NCI-H510A (cell line): Measurements from ENCODE around the gene IBA57.
"Not testable (repeated sequence)": the region's sequence is repeated elsewhere in the genome, so short reads cannot be mapped to it uniquely, and the experiment has no call there.

ENCODE experiments used
- DNase-seq: peaks from one replicate; lab custom pipeline; 2025; lab: John Stamatoyannopoulos, UW

IBA57 gene

DNA sequence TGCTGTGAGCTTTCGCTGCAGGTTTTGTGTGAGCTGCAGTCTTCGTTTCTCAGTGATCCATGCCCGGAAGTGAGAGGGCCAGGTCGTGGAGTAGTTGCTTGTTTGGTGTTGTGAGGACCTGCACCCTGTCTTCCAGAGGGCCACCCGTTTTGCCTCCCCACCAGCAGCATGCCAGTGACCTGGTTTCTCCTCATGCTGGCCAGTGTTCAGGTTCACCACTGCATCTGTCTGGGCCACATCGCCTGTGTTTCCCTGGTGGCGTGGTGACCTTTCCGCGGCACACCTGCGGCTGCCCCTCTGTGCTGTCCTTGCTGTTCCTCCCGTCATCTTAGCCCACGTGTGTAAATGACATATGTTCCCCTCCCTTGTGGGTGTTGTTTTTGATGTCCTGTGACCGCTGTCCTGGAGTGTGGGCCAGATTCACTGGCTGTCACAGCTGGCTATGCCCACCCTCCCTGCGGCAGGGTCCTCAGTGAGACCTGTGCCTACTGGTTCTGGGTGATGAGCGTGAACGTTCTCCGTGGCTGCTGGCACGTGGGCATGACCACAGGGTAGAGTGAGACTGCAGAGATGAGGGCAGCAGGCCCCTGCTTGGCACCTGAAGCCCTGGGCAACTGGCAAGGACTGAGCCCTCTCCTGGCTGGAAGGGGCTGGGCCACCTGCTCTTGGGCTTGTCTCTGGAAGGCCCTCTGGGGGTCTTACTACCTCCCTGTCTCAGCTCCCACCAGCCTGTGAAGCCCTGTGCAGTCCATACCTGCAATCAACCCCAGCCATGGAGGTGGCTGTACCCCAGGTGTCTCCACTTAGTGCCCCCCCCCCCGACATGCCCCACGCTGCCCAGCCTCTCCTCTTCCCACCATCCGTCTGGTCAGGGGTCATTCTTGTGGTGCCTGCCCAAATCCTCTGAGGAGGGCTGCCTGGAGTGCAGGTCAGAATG is 7.3 kb downstream of the IBA57 start:
- no peak for DNase-seq

DNA sequence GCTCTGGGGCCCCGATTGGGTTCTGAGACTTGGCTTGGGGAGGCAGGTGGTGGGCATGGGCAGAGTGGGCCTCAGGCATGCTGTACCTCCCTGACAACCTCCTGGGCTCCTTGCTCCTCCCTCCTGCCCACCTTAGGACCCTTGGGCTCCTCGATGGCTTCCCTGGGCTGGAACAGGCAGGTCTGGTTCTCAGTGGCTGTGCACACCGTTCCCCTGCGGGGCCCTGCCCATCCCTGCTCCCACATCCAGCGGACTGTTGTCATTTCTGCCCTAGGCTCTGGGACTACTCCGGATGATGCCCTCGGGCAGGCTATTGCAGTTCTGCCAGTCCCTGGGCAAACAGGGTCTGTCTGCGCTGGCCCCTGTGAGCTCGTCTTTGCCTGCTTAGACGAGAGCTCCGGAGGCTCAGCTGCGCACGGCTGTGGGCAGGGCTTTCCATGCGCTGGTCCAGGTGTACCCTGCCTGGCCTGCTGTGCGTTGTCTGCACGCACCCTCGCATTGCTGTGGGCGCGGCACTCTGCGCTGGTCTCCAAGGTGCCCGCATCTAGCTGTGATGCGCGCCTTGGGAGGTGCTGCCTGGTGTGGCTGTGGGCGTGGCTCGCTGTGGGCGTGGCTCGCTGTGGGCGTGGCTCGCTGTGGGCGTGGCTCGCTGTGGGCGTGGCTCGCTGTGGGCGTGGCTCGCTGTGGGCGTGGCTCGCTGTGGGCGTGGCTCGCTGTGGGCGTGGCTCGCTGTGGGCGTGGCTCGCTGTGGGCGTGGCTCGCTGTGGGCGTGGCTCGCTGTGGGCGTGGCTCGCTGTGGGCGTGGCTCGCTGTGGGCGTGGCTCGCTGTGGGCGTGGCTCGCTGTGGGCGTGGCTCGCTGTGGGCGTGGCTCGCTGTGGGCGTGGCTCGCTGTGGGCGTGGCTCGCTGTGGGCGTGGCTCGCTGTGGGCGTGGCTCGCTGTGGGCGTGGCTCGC is 8.2 kb downstream of the IBA57 start:
- DNase-seq, result not testable (repeated sequence)

DNA sequence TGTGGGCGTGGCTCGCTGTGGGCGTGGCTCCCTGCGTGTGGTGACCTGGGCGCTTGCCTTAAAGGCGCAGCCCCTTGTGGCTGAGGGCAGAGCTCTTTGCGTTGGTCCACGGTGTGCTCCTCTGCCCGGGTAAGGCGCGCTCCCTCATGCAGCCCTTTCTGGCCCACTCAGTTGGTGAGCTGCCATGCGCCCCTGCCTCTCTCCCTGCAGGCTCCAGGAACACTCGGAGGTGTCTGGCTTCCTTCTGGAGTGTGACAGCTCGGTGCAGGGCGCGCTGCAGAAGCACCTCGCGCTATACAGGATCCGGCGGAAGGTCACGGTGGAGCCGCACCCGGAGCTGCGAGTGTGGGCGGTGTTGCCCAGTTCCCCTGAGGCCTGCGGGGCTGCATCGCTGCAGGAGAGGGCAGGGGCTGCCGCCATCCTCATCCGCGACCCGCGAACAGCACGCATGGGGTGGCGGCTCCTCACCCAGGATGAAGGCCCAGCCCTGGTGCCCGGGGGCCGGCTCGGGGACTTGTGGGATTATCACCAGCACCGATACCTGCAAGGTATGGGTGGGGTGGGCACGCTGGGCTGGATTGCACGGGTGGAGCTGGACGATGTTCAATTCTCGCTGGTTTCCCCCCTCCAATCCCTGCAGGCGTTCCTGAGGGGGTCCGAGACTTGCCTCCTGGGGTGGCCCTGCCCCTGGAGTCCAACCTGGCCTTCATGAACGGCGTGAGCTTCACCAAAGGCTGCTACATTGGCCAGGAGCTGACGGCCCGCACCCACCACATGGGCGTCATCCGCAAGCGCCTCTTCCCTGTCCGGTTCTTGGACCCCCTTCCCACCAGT is 9.1 kb downstream of the IBA57 start:
- DNase-seq, result no peak

DNA sequence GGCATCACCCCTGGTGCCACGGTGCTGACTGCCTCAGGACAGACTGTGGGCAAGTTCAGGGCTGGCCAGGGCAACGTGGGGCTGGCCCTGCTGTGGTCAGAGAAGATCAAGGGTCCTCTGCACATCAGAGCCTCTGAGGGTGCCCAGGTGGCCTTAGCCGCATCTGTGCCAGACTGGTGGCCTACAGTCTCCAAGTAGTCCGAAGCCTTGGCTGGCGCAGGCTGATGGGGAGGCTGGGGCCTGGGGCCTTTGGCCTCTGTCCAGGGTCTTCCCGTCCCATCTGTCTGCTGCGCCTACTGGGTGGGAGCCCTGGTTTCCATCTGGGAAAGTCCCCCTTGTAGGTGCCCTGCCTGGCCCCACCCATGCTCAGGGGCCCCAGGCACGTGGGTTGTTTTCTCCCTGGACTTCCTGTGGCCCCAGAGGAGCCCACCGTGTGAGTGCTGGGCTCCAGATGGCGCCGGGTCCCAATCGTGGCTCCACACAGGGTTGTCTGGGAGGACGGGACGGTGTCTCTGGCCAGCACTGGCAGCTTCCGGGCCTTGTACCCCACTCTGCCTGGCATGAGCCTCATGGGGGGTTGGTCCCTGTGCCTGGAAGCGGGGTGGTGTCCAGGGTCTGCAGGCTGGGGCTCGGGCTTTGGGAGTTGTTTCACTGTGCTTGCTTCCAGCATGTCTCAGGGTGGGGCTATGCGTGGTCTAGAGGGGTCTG is 9.9 kb downstream of the IBA57 start:
- no peak for DNase-seq

DNA sequence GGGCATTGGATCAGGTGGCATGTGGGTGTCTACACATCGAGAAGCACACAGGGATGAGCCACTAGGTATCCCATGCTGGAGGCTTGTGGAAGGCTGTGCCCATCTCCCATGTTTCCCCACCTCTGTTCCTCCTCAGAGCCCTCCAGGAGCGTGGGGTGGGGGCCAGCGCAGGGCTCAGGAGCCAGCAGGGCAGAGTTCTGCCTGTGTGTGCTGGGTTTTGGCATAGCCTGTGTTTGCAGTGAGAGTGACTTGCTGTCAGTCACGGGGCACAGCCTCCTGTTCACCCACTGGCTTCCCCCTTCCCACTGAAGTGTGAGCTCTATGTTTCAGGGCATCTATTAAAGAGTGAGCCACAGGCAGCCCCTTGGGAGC is 10.4 kb downstream of the IBA57 start:
- DNase-seq, result no peak

DNA sequence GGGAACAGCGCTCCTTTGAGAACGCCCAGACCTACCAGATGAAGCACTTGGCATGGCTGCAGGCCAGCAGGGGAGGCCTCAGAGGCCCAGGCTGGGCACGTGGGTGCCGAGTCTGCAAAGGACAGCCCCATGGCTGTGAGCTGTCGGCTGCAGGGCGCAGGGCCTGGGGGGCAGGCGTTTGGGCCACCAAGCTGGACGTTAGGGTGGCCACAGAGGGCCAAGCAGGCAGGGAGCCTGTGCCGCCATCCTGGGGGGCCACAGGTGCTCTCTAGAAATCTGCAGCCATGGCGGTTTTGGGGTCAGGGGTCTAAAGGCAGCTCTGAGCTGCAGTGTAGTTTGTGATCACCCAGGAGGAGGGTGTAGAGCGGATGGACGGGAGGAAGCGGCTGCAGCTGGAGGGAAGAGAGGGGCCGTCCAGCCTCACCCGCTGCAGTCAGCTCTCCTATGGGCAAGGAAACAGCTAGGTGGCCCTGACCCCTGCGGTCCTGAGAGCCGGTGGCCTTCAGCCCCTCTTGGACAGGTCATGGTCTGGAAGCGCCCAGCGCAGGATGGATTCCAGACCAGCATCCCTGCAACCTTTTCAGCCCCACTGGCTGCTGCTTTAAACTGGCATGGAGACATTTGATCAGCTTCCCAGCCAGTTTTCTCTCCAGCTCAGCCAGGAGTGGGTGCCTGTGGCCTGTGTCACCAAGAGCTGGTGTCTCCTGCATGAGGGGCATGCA is 11.0 kb downstream of the IBA57 start:
- no peak for DNase-seq

DNA sequence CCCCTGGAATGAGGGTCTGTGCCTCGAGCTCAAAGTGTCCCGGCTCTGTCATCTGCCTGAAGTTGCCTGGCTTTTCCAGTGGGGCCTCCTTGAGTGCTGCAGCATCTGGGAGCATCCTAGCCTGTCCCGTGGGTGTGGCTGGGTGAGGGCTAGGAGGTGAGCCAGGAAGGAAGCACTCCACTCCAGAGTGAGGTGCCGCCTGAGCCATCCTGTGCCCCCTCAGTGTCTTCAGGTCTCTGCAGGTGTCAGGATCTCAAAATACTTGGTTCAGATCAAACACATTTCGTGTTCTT is 11.5 kb downstream of the IBA57 start:
- DNase-seq, result no peak

DNA sequence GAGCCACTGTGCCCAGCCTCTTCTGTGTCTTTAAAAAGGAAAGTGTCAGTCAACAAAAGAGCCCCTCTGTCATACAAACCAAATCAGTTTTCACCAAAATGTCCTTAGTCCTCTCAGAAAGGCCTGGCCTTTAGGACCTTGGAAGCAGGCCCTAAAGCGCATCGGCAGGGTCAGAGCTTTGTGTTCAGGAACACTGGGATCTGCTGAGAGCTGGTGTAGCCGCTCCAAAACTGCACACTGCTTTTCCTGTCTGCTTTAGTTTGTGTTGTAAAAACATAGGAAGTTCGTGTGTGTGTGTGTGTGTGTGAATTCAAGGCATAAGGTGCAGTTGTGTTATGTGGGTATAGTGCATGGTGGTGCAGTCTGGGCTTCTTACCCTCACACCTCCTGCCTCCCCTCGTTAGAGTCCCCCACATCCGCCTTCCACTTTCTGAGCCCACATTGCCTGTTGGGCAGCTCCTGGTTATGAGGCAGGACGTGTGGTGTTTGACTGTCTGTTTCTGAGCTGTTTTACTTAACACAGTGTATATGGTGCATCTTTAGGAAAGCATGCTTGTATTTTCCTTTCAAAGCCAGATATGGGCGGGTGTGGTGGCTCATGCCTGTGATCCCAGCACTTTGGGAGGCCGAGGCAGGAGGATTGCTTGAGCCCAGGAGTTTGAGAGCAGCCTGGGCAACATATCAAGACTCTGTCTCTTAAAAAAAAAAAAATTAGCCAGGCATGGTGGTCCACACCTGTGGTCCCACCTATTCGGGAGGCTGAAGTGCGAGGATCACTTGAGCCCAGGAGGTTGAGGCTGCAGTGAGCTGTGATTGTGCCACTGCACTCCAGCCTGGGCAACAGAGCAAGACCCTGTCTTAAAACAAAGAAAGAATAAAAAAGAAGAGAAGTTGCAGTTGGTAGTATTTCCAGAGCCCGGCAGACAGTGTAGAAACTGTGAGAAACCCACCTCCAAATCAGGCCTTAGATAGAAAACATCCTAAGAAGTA is 12.4 kb downstream of the IBA57 start:
- no peak for DNase-seq

DNA sequence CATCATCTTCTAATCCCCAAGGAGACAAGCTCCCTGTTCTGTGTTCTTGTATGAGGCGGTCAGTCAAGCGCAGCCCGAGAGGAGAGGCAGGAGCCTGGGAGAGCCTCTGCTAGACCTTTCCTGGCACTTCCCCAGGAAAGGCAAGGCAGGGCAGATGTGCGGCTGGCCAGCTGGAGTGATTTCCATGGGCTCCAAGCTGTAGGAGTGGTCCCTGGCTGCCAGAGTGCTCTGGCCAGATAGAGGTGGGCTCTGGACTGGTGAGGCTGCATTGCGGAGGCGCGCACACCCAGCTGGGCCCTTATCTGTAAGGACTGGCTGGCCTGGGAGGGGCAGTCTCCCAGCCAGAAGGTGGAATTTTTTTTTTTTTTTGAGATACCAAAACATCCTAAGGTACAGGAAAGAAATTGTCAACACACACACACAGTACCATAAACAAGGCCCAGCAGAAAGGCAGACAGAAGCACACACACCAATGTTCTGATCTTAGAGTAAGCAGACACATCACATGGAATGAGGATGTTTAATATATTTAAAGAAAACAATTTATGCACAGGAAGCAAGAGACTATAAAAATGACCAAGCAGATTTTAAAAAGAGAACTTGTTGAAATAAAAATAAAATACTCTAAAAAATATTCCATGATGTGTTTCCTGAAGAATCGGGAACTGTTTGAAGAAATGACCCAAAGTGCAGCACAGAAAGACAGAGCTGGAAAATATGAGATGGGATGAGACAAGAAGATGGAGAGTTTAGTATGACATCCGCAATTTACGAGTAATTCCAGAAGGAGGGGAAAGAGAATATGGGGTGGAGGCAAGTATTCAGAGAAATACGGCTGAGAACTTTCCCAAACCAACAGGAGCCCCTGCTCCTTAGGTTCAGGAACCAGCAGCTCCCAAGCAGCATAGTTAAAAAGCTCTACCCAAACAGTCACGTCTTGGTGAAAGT is 13.4 kb downstream of the IBA57 start:
- DNase-seq, result no peak

DNA sequence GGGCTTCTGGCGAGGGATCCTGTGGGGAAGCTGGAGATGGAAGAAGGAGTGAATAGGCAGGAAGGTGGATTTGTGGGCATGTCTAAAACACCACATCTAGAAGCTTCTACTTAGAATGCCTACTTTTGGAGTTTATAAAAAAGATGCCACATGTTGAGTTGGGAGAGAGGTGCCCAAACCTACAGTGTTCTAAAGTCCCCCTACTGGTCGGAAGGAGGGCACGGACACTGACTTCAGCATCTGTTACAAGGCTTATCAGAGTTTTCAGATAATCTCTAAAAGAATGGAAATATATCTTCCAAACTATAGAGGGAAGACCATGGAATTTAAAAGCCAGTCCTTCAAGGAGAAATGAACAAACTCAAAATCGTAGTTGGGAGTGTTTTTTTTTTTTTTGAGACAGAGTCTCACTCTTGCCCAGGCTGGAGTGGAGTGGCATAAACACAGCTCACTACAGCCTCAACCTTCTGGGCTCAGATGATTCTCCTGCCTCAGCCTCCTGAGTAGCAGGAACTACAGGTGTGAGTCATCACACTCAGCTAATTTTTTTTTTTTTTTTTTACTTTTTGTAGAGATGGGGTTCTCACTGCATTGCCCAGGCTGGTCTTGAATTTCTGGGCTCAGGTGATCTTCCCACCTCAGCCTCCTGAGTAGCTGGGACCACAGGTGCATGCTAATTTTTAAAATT is 14.8 kb downstream of the IBA57 start:
- no peak for DNase-seq

DNA sequence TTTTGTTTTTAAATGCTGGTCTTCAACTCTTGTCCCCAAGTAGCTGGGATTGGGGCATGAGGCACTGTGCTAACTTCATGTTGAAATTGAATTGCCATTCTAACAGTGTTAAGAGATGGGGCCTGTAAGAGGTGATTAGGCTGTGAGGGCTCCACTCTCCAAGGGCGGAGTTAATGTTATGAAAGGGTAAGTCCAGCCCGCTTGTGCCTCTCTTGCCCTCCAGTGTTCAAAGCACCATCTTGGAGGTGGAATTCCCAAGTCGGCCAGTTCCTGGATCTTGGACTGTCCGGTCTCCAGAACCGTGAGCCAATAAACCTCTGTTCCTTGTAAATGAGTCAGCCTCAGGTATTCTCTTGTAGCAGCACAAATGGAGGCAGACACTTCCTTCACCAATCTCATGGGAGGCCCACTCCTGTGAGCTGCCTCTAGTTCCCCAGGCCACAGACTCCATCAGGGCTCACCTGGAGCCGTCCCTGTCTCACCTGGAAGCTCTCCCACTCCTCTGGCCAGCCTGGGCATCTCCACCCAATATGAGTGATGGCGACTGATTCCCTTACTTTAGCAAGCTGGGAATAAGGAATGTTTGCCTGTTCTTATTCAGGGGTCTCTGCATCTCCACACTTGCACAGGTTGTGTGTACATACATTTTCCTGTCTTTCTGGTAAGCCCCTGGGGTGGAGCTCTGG is 15.5 kb downstream of the IBA57 start:
- no peak for DNase-seq

DNA sequence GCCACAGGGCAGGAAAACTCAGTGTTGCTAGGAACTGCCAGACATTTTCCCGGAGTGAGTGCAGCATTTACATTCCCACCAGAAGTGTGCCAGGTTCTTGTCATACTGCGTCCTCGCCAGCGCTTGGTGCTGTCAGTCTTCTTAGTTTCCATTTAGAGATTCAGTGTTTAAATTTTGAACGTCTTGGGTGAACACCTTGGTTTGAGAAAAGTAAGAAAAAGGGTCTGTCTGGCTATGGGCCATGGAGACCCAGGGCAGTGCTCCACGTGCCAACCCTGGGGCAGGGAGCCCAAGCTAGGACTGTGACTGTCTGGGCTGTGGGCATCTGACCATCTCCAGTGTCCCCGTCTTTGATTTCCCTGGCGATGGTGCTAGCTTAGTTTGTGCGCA is 16.0 kb downstream of the IBA57 start:
- no peak for DNase-seq

DNA sequence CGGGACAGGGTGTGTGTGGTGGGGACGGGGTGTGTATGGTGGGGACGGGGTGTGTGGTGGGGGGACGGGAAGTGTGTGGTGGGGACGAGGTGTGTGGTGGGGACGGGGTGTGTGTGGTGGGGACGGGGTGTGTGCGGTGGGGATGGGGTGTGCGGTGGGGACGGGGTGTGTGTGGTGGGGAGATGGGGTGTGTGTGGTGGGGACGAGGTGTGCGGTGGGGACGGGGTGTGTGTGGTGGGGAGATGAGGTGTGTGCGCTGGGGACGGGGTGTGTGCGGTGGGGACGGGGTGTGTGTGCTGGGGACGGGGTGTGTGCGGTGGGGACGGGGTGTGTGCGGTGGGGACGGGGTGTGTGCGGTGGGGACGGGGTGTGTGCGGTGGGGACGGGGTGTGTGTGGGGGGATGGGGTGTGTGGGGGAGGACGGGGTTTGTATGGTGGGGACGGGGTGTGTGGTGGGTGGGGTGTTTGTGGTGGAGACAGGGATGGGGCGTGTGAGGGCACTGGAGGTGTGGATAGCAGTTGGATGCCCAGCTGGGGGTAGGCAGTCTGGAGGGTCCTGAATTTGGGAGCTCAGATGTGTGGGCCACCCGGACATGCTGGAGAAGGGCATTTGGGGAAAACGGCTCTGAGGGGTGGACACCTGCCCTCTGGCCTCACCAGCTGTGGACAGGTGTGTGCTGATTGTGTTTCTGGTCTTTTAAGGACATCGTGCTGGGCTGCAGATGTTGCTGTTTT is 16.9 kb downstream of the IBA57 start:
- no peak for DNase-seq

DNA sequence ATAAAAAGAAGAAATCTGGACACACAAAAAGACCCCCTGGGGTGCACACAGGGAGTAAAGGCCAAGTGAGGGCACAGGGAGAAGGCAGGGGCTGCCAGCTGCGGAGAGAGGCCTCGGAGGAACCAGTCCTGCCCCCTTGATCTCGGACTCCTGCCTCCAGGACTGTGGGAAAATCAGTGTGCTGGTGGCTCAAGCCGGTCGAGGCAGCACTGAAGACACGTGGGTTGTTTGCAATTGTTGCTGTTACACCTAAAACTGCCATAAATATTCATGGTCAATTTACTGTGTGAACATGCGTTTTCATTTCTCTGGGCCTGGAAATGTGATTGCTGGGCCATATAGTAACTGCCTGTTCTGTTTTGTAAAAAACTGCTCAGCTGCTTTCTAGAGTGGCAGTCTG is 18.5 kb downstream of the IBA57 start:
- DNase-seq, result no peak

DNA sequence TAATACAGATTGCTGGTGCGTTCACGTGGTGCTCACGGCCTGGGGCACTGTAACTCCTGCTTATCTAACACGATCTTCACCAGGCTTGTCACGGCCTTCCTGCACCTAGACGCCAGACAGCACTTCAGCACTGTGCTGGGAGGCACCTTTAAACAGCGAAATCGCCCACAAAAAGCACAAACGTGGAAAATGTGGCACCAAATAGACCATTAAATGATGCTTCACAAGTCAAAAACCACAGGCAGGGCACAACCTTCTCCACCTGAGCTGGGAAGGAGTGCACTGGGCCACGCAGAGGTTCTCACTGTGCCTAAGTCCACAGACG is 20.0 kb downstream of the IBA57 start:
- DNase-seq, result no peak

DNA sequence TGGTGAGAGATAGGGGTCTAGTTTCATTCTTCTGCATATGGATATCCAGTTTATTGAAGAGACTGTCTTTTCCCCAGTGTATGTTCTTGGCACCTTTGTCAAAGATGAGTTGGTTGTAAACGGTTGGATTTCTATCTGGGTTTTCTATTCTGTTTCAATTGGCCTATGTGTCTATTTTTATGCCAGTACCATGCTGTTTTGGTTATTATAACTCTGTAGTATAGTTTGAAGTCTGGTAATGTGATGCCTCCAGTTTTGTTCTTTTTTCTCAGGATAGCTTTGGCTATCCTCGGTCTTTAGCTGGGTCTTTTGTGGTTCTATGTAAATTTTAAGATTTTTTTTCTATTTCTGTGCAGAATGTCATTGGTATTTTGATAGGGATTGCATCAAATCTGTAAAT is 22.6 kb downstream of the IBA57 start:
- not testable (repeated sequence) for DNase-seq

DNA sequence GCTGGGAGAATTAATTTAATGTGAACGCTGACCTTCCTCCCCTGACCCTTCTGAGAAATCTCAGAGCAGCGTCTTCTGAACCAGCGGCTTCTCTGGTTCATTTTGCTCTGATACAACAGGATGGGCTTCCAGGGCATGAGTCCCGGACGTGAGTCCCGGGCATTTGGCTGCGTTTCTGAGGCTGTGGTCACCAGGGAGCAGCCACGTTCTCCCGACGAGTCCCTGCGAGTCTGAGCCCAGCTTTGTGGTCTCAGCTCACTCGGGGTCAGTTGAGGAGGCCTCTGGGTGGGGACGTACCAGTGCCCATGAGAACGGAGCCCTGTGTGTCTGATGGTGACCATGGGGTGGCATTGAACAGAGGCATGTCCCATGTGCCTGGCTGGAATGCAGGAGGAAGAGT is 24.6 kb downstream of the IBA57 start:
- no peak for DNase-seq
